ENCODE measurements around the gene CSTPP1.
"Not testable (repeated sequence)": the region's sequence is repeated elsewhere in the genome, so short reads cannot be mapped to it uniquely, and the experiment has no call there.

DNA sequence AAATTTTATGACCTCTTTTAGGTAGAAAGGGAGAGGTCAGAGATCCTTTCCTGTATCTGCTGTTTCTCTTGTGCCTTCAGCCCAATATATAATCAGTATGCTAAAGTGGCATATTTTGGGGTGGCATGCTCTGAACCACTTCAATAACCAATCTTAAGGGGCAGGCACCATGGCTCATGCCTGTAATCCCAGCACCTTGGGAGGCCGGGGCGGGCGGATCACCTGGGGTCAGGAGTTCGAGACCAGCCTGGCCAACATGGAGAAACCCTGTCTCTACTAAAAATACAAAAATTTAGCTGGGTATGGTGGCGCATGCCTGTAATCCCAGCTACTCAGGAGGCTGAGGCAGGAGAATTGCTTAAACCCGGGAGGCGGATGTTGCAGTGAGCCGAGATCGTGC lies 261.6 kb downstream of the CSTPP1 start:
- TF ChIP-seq, protein P1, sequence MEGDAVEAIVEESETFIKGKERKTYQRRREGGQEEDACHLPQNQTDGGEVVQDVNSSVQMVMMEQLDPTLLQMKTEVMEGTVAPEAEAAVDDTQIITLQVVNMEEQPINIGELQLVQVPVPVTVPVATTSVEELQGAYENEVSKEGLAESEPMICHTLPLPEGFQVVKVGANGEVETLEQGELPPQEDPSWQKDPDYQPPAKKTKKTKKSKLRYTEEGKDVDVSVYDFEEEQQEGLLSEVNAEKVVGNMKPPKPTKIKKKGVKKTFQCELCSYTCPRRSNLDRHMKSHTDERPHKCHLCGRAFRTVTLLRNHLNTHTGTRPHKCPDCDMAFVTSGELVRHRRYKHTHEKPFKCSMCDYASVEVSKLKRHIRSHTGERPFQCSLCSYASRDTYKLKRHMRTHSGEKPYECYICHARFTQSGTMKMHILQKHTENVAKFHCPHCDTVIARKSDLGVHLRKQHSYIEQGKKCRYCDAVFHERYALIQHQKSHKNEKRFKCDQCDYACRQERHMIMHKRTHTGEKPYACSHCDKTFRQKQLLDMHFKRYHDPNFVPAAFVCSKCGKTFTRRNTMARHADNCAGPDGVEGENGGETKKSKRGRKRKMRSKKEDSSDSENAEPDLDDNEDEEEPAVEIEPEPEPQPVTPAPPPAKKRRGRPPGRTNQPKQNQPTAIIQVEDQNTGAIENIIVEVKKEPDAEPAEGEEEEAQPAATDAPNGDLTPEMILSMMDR (IDR thresholded peaks at IDR 0.05) = not testable (repeated sequence)
- TF ChIP-seq POLR2A (IDR thresholded peaks at IDR 0.05) = not testable (repeated sequence)

Data from right lobe of liver (tissue), 4 donors.